ENCODE results near the gene SCYL2.

GRCh38 chr12:100375038-100375735 lies 108.2 kb downstream of the SCYL2 start:
- TF ChIP-seq CTCF (IDR thresholded peaks at IDR 0.05; ENCODE audit: poor library complexity, severe bottlenecking), result no peak
- TF ChIP-seq EP300 (conservative IDR thresholded peaks at IDR 0.05; ENCODE audit: poor library complexity, severe bottlenecking), result no peak
- no peak for TF ChIP-seq SMC3 (conservative IDR thresholded peaks at IDR 0.05; ENCODE audit: poor library complexity)
- no peak for TF ChIP-seq MXI1 (conservative IDR thresholded peaks at IDR 0.05; ENCODE audit: poor library complexity, severe bottlenecking)
